Type B pancreatic cell (in vitro differentiated cells): Measurements from ENCODE around the gene TAPBP. TPM values are rescaled to one million over a fixed set of nuclear protein-coding genes. Genes with fewer than 3 reads are reported as not detected.
"Not testable (repeated sequence)": the region's sequence is repeated elsewhere in the genome, so short reads cannot be mapped to it uniquely, and the experiment has no call there.

ENCODE experiments used
- DNase-seq: peaks from one replicate; pipeline ENCODE4 v3.0.0; 2021; ENCODE audit warnings: mixed read lengths; ENCODE audit not compliant: unreplicated experiment; ENCODE audit errors: extremely low spot score
- H3K27ac Mint-ChIP-seq: 2 replicates; pipeline ENCODE4 v1.8.0; 2021; ENCODE audit warnings: mild to moderate bottlenecking, mixed read lengths
- H3K27me3 Mint-ChIP-seq: 2 replicates; pipeline ENCODE4 v1.8.0; 2021; ENCODE audit warnings: mixed read lengths
- H3K36me3 Mint-ChIP-seq: 2 replicates; pipeline ENCODE4 v1.8.0; 2021; ENCODE audit warnings: mixed read lengths
- H3K4me1 Mint-ChIP-seq: one replicate; pipeline ENCODE4 v1.8.0; 2021; ENCODE audit warnings: mixed read lengths; ENCODE audit not compliant: unreplicated experiment
- H3K4me3 Mint-ChIP-seq: 2 replicates; pipeline ENCODE4 v1.8.0; 2021; ENCODE audit warnings: mild to moderate bottlenecking, mixed read lengths
- H3K9me3 Mint-ChIP-seq: 2 replicates; pipeline ENCODE4 v1.8.0; 2021; ENCODE audit warnings: mixed read lengths
- long read RNA-seq: library from polyadenylated mRNA; unstranded; transcript quantifications from one replicate; pipeline ENCODE4 v2.0.0, GENCODE V29; 2020
- total RNA-seq: library from RNA; stranded (reverse); gene quantifications from 2 replicates; pipeline ENCODE4 v1.2.1, GENCODE V29; 2021; ENCODE audit warnings: low replicate concordance
- TF ChIP-seq, protein P1 (sequence below): fragments of 200-600 bp; sonication (generic); conservative IDR thresholded peaks from 2 replicates; pipeline ENCODE4 v1.5.0; 2021; ENCODE audit warnings: antibody characterized with exemption, mild to moderate bottlenecking

The TAPBP gene
- 71.4 and 93.5 TPM in 2 replicates for total RNA-seq
- long read RNA-seq, partial matches to known transcripts = 2 of 14 reads
- long read RNA-seq, other reads (novel, unspliced or antisense) = 8 of 14 reads

DNA sequence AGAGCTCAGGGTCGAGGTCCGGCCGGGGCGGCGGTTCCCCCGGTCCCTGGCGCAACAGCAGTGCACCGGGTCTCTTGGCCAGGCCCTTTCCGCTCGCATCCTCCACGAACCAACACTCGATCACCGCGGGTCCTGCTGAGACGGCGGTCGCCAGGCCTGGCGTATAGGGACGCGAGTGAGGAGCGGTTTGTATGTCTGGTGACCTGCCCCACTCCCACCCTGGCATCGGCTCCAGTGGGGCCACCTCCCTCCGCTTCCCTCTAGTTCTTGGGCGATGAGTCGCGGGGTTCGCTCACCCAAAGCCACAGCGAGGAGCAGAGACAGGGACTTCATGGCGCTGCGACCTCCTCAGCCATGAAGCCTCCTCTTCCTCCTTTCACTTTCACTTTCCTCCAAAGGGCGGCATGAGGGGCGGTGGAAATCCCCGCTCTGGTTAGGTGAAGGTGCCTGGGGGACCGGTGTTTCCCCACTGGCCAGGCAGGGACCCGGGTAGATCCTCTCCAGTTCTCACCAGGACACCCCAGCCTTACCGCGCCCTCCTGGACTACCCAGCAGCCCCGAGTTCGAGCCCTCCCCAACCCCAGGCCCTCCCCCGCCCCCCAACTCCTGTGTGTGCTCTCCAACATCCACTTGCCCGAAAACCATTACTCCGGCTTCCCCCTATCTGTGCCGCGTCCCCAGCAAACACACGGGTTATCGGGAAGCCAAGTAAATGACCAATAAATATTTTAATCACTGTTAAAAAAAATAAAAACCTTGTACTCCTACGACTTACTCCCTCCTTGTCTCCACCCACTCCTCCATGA is at the start of gene TAPBP:
TAPBP (minus strand) TSS at position 370 of the 806 bp plus-strand sequence; CDS start at position 333, 37 bp downstream.
- TF ChIP-seq, protein P1, sequence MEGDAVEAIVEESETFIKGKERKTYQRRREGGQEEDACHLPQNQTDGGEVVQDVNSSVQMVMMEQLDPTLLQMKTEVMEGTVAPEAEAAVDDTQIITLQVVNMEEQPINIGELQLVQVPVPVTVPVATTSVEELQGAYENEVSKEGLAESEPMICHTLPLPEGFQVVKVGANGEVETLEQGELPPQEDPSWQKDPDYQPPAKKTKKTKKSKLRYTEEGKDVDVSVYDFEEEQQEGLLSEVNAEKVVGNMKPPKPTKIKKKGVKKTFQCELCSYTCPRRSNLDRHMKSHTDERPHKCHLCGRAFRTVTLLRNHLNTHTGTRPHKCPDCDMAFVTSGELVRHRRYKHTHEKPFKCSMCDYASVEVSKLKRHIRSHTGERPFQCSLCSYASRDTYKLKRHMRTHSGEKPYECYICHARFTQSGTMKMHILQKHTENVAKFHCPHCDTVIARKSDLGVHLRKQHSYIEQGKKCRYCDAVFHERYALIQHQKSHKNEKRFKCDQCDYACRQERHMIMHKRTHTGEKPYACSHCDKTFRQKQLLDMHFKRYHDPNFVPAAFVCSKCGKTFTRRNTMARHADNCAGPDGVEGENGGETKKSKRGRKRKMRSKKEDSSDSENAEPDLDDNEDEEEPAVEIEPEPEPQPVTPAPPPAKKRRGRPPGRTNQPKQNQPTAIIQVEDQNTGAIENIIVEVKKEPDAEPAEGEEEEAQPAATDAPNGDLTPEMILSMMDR = no peak
- DNase-seq = no peak
- H3K27me3 Mint-ChIP-seq = peaks cover 5% of the 10 kb centered on the region
- no peaks in the 10 kb centered on the region for H3K9me3 Mint-ChIP-seq
- H3K4me1 Mint-ChIP-seq = peaks cover 36% of the 10 kb centered on the region
- peak within 1 kb of the TSS; percentile 93 for H3K27ac Mint-ChIP-seq
- H3K36me3 Mint-ChIP-seq = peaks cover 5% of the 10 kb centered on the region
- peak within 1 kb of the TSS; percentile 100 for H3K4me3 Mint-ChIP-seq

DNA sequence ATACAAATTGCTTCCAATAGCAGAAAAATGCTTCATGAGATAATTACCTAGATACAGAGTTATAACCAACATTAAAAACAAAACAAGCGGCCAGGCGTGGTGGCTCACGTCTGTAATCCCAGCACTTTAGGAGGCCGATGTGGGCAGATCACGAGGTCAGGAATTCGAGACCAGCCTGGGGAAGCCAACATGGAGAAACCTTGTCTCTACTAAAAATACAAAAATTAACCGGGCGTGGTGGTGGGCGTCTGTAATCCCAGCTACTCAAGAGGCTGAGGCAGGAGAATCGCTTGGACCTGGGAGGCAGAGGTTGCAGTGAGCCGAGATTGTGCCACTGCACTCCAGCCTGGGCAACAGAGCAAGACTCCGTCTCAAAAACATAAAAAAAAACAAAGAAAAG is 49.6 kb upstream of the TAPBP start:
- H3K27me3 Mint-ChIP-seq, H3K4me3 Mint-ChIP-seq, H3K36me3 Mint-ChIP-seq, H3K9me3 Mint-ChIP-seq, H3K27ac Mint-ChIP-seq, DNase-seq: not testable (repeated sequence)
- H3K4me1 Mint-ChIP-seq = peaks cover 10% of the 10 kb centered on the region

DNA sequence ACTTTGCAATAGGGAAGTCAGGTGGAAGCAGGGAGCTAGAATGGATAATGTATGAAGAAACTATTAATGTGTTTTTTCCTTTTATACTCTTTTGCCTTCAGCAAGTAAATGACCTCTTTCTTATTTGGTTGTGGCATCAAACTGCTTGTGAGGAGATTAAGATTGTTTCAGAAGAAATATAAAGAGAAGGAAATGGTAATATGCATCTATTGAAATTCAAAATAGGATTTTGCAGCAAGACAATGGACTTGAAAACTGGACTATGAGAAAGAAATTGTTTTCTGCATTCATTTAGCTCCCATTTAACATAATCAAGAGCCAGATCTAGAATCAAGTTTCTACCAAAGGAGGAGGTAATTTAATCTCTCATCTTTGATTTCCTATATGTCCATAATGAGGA is 45.5 kb upstream of the TAPBP start:
- Mint-ChIP-seq H3K4me3 (no peak overlapping the region), H3K27me3 (no peaks in the 10 kb centered on the region), H3K9me3 (no peaks in the 10 kb centered on the region), H3K4me1 (peaks cover 25% of the 10 kb centered on the region), H3K27ac (no peak overlapping the region), H3K36me3 (no peaks in the 10 kb centered on the region)
- DNase-seq = no peak
- TF ChIP-seq, protein P1 = no peak

DNA sequence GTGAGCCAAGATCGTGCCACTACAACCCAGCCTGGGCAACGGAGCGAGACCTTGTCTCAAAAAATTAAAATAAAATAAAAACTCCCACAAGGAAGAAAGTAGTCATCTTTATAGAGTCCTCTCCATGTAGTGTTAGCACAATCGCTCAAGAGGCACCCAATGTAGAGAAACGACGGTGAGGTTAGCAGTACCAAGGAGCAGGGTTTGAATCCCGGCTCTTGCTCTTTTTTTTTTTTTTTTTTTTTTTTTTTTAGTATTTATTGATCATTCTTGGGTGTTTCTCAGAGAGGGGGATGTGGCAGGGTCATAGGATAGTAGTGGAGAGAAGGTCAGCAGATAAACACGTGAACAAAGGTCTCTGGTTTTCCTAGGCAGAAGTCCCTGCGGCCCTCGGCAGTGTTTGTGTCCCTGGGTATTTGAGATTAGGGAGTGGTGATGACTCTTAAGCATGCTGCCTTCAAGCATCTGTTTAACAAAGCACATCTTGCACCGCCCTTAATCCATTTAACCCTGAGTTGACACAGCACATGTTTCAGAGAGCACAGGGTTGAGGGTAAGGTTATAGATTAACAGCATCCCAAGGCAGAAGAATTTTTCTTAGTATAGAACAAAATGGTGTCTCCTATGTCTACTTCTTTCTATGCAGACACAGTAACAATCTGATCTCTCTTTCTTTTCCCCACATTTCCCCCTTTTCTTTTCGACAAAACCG is 43.4 kb upstream of the TAPBP start:
- not testable (repeated sequence) for H3K36me3 Mint-ChIP-seq, DNase-seq, H3K9me3 Mint-ChIP-seq, H3K27me3 Mint-ChIP-seq
- H3K27ac Mint-ChIP-seq = peak overlapping the region; percentile 94
- peak overlapping the region; percentile 49 for H3K4me3 Mint-ChIP-seq
- peaks cover 26% of the 10 kb centered on the region for H3K4me1 Mint-ChIP-seq

DNA sequence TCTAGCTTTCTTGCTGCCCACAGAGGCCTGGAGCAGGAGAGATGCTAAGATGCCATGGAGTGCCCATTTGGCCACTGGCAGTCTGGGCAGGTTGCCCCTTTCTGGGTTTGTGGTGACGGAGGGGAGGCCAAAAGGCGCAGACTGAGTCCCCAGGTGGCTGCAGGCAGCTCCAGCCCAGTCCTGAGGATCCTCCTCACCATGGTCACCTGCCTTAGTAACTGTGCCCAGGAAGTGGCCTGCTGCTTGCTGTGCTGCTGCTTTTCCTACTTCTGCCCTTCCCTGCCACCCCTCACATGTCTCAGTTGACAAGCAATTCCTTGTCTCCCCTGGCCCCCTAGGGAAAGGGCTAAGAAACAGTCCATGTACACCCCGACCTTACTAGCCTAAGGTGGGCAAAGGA is 42.4 kb upstream of the TAPBP start:
- TF ChIP-seq, protein P1 = no peak
- no peak for DNase-seq
- H3K4me1 Mint-ChIP-seq = peaks cover 26% of the 10 kb centered on the region
- H3K4me3 Mint-ChIP-seq = no peak overlapping the region
- H3K27ac Mint-ChIP-seq = peak overlapping the region; percentile 61
- H3K36me3 Mint-ChIP-seq = no peaks in the 10 kb centered on the region
- no peaks in the 10 kb centered on the region for H3K9me3 Mint-ChIP-seq
- H3K27me3 Mint-ChIP-seq = no peaks in the 10 kb centered on the region

DNA sequence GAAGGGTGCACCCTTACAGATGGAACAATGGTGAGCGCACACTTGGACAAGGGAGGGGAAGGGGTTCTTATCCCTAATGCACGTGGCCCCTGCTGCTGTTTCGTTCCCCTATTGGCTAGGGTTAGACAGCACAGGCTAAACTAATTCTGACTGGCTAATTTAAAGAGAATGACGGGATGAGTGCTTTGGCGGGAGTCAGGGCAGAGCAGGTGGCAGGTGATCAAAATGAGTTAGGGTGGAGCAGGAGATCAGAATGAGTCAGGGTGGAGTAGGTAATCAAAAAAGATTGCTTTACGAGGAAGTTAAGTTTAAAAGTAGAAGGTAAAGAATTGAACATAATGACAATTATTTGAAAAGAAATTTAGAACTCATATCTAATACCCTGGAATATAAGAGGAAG is 42.0 kb upstream of the TAPBP start:
- Mint-ChIP-seq H3K27ac (peak overlapping the region; percentile 61), H3K4me3 (peak overlapping the region; percentile 38), H3K4me1 (peaks cover 26% of the 10 kb centered on the region)
- H3K36me3 Mint-ChIP-seq, H3K9me3 Mint-ChIP-seq, DNase-seq, H3K27me3 Mint-ChIP-seq: not testable (repeated sequence)

DNA sequence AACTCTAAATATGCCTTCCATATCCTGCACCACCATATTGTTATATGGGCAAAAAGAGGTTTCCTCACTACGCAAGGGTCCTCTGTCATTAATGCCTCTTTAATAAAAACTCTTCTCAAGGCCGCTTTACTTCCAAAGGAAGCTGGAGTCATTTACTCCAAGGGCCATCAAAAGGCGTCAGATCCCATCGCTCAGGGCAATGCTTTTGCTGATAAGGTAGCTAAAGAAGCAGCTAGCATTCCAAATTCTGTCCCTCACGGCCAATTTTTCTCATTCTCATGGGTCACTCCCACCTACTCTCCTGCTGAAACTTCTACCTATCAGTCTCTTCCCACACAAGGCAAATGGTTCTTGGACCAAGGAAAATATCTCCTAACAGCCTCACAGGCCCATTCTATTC is 33.9 kb upstream of the TAPBP start:
- Mint-ChIP-seq H3K36me3 (no peaks in the 10 kb centered on the region), H3K4me1 (peaks cover 23% of the 10 kb centered on the region), H3K27me3 (peaks cover 10% of the 10 kb centered on the region), H3K9me3 (no peaks in the 10 kb centered on the region), H3K4me3 (no peak overlapping the region), H3K27ac (no peak overlapping the region)
- DNase-seq = no peak
- TF ChIP-seq, protein P1 = no peak

DNA sequence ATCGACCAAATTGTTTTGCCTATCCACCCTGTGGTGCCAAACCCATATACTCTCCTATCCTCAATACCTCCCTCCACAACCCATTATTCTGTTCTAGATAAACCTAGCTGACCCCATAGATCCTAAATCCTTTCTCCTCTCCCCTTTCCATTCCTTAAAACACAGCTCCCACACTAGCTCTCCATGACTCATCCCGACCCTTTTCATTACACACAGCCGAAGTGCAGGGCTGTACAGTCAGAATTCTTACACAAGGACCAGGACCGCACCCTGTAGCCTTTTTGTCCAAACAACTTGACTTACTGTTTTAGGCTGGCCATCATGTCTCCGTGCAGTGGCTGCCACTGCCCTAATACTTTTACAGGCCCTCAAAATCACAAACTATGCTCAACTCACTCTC is 33.1 kb upstream of the TAPBP start:
- peaks cover 10% of the 10 kb centered on the region for H3K27me3 Mint-ChIP-seq
- H3K27ac Mint-ChIP-seq = peak overlapping the region; percentile 34
- H3K9me3 Mint-ChIP-seq, DNase-seq, H3K36me3 Mint-ChIP-seq, H3K4me3 Mint-ChIP-seq: not testable (repeated sequence)
- peaks cover 21% of the 10 kb centered on the region for H3K4me1 Mint-ChIP-seq
